ENCODE data around the gene LAMC3.

The LAMC3 gene

GRCh38 chr9:131049829-131050715 is 41.1 kb downstream of the LAMC3 start:
- peak; percentile 29 for DNase-seq

DNA sequence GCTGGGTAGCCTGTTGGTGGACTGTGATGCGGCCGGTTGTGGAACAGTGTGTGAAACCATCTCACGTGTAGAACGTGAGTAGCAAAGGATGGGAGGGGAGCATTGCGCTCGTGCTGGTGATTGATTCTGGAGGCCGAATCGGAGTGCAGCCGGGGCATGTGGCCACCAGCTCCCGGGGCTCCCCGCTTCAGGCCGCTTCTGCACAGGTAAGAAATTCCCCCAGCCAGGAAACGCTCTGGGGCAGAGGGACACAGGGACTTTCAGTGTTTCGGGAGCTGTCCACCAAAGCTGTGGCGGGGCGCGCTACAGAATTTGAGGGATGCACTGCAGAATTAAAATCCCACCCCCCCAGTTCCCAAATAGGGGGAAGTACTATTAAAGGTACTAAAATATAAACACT is 41.9 kb downstream of the LAMC3 start:
- no peak for DNase-seq

DNA sequence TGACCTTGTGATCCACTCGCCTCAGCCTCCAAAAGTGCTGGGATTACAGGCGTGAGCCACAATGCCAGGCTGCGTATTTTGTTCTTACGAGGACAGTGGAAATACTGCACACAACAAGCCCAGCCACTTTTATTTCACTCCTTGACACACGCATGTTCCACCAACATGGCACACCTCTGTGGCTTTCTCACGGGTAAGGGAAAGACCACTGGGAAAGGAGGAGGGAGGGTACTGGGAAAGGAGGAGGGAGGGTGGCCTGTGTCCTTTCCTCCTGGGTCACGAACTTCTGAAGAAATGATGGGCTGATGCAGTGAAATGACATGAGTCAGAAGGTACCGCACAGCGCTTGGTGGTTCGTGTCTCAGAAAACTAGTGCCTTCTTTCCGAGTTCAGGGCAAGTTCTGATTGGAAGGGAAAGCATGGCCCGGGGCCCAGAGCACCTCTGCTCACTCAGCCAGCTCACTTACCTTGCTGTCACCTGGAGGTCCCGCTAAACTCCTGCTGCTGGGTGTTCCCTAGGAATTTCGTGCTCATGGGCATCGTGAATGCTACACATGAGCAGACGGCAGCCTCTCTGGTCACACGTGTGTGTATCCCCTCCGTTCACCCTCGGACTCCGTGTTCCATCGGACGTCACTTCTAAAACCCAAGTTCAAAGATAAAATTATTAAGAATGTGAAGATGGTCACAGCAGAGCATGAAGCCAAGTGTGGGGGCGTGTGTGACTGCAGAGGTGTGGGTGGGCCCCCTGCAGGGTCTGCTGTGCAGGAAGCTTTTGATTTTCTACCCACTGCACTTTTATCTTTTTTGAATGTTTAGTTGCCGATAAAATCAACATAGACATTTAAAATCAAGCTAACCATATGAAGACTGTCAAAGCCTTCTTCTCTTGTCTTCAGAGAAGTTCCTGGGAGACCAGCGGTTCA is 42.9 kb downstream of the LAMC3 start:
- DNase-seq = no peak

GRCh38 chr9:131053896-131054295 is 44.9 kb downstream of the LAMC3 start:
- no peak for DNase-seq

DNA sequence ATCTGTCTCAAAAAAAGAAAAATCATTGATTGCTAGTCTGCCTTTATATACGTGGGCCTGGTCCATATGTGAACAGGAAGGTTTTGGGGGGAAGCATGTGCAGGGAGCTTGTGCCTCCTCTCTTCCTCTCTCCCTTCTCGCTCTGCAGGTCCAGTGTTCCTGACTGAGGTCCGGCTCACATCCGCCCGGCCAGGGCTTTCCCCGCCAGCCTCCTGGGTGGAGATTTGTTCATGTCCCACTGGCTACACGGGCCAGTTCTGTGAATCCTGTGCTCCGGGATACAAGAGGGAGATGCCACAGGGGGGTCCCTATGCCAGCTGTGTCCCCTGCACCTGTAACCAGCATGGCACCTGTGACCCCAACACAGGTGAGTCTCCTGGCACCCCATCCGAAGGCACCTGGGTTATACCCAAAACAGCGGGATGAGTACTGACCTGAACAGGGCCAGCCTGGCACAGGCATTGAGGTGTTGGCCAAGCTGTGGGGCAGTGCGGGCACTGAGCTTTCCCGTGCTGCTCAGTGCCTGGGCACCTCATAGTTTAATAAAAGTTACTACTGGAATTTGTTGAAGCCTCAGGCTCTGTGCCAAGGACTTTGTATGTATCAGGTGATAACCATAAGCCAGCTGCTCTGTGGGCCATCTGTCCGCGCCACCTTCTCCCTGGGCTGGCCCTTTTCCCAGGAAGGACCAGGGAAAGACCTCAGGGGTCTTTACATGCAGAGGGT is 48.0 kb downstream of the LAMC3 start:
- no peak for DNase-seq

GRCh38 chr9:131060900-131061630 is 52.1 kb downstream of the LAMC3 start:
- no peak for DNase-seq

DNA sequence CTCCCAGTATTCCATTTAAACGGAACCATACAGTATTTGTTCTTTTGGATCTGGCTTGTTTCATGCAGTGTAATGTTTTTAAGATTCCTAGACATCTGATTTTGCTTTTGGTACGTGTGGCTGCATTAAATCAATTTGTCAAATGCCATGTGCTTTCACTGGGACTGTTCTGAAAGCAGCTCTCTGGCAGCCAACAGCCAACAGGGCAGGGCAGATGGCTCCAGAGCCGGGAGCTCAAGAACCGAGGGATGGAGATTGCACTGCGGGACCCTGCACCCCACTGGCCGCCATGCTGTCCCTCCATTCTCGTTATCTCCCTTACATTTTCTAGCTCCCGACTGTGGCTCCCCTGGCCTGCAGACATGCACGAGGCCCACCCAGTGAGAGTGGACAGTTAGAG is 54.0 kb downstream of the LAMC3 start:
- no peak for DNase-seq

- DNase-seq = no peak
Measured at GRCh38 chr9:131065599-131065998, 56.6 kb downstream of the LAMC3 start.

- DNase-seq = no peak
Measured at GRCh38 chr9:131067625-131068024, 58.7 kb downstream of the LAMC3 start.

GRCh38 chr9:131068076-131068816 is 59.3 kb downstream of the LAMC3 start:
- no peak for DNase-seq

DNA sequence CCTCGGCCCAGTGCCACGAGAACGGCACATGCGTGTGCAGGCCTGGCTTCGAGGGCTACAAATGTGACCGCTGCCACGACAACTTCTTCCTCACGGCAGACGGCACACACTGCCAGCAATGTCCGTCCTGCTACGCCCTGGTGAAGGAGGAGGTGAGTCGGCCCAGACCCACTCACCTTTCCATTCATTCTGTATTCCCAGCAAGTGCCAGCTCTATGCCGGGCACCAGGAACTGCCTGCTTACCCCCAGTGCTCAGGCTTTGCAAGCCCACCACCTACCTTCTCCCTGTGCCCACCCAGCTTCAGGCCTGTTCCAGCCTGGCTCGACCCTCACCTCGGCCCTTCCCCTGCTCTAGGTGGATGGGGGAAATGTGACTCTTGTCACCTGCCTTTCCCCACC is 60.7 kb downstream of the LAMC3 start:
- no peak for DNase-seq

DNA sequence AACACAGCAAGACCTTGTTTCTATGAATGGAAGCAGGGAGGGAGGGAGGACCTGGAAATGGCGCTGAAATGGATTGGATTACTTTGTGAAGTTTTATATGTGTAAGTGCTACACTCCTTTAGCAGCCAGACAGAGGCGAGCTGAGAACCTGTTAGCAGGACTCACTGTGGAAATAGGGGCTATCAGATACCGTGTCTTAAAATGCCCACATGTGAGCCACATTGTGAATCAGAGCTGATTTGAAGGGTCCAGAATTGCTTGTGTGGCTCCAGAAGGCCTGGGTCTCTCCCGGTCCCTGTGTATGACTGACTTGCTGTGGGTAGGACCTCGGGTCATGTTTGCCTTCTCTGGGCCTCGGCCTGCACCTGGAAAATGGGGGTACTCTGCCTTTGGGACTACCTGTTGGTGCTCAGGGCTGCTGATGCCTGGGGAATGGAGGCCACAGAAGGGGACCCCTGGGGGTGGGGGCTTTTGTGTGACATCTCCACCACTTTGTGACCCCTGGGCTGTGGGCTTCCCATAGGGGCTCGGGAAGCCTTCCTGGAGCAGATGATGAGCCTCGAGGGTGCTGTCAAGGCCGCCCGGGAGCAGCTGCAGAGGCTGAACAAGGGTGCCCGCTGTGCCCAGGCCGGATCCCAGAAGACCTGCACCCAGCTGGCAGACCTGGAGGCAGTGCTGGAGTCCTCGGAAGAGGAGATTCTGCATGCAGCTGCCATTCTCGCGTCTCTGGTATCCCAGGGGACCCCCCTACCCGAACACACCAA is 63.3 kb downstream of the LAMC3 start:
- no peak for DNase-seq

- DNase-seq = no peak
Measured at GRCh38 chr9:131072871-131073237, 63.9 kb downstream of the LAMC3 start.

DNA sequence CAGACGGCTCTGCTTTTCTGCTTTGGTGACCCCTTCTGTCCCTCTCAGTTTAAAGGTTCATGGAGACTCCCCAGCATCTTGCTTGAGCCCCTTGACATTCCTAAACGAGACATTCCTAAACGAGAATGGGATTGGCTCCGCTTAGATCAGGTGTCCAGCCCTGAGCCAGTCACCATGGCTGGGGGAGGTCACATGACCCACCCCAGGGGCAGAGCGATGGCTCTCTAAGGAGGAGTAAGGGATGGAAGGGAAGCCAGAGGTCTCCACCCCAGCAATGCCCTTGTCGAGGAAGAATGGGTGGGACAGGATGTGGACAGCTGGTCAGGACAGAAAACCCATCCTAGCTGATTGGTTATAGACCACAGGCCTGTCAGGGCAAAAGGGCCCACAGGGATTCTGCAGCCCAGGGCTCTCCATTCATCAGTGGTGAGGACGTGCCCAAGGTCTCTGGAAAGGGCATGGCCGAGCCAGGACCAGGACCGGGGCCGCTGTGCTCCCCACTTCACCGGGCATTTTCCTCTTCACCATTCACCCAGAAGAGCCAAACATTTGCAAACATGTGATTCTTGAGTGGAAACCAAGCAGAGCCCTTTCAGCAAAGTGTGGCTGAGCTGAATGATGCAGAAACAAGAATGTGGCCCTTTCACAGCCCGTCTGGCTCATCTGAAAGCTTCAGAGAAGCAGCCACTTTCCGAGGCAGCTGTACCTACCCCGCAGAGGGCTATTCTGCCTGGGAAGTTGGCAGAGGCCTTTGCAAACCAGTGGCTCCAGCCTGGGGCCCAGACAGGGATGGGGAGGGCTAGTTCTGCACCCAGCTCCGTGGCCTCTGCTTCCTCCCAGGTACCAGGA is 67.6 kb downstream of the LAMC3 start:
- DNase-seq = no peak

DNA sequence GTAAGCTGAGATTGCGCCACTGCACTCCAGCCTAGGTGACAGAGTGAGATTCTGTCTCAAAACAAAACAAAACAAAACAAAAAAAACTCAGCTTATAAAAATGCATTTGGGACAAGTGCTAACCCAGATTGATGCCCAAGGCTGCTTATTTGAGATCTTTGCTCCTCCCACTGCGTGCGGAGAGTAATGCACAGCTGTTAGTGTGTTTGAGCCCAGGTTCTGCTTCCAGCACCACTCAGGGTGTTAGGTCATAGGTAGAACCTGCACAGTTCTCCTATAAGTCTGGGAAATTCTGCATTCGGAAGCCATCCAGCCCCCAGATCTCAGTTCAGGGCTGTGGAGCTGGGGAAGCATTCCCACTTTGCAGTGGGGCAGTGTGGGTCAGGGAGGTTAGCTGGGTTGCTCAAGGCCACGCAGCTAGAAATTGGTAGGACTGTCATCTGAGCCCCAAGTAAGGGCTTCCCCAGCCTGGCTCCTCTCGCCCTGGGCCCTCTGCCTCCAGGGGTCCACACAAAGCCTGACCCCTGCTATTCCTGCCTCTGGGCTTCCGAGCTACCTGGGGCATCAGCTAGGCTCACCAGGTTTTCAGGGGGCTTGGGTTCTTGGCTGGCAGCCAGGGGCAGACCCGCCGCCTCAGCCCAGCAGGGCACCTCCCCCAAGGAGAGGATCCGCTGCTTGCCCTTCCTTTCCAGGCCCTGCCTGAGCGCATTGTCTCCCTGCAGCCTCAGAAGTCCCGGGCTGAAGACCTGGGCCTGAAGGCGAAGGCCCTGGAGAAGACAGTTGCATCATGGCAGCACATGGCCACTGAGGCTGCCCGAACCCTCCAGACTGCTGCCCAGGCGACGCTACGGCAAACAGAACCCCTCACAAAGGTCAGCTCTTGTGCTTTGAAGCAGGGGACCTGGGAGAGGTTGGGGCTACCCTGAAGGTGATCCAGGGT is 69.7 kb downstream of the LAMC3 start:
- no peak for DNase-seq

- DNase-seq = no peak
Measured at GRCh38 chr9:131080589-131080988, 71.6 kb downstream of the LAMC3 start.

GRCh38 chr9:131081868-131082267 is 72.9 kb downstream of the LAMC3 start:
- no peak for DNase-seq

GRCh38 chr9:131082774-131083512 is 74.0 kb downstream of the LAMC3 start:
- DNase-seq = no peak
